ENCODE data around the gene LY6G5C. TPM values are rescaled to one million over a fixed set of nuclear protein-coding genes. Genes with fewer than 3 reads are reported as not detected.

LY6G5C gene
- total RNA-seq, 4 donors from 2014 or later: 1.0 to 4.4 (median 3.8) TPM; not detected in 1

- intact Hi-C loops (cut with DNase I; ENCODE audit: low total_unique reads): no loop called here
- peak within 1 kb of the TSS; percentile 81 to 91 for H3K27ac ChIP-seq
- H3K9me3 ChIP-seq: no peaks in the 10 kb centered on the region
- H3K27me3 ChIP-seq: no peaks in the 10 kb centered on the region
- peaks cover 11 to 19% of the 10 kb centered on the region in 2 donors for H3K4me1 ChIP-seq
- DNase-seq: peak; percentile 85 to 89
- H3K4me3 ChIP-seq: peak within 1 kb of the TSS; percentile 58 to 71
- TF ChIP-seq CTCF (IDR thresholded peaks at IDR 0.05): no peak
- TF ChIP-seq POLR2A (IDR thresholded peaks at IDR 0.05): peak; percentile 68 to 85
- no peaks in the 10 kb centered on the region for H3K36me3 ChIP-seq
Measured at GRCh38 chr6:31660381-31661261, 20.2 kb downstream of the LY6G5C start, which contains the start of gene C6orf47. Gene C6orf47 (minus strand): TSS chr6:31660778. CDS start chr6:31659947, 831 bp downstream.

- TF ChIP-seq CTCF (IDR thresholded peaks at IDR 0.05) (no peak), POLR2A (IDR thresholded peaks at IDR 0.05) (no peak)
- Histone ChIP-seq H3K36me3 (no peaks in the 10 kb centered on the region), H3K4me1 (peaks cover 11 to 19% of the 10 kb centered on the region in 2 donors), H3K4me3 (peak overlapping the region; percentile 58 to 71), H3K27ac (peak overlapping the region; percentile 81 to 91), H3K27me3 (no peaks in the 10 kb centered on the region), H3K9me3 (no peaks in the 10 kb centered on the region)
- intact Hi-C loops (cut with DNase I; ENCODE audit: low total_unique reads): no loop called here
- no peak for DNase-seq
Measured at GRCh38 chr6:31659649-31660380, 21.1 kb downstream of the LY6G5C start.

GRCh38 chr6:31658983-31659648 lies 21.8 kb downstream of the LY6G5C start:
- H3K4me1 ChIP-seq: peaks cover 11 to 19% of the 10 kb centered on the region in 2 donors
- intact Hi-C loops (cut with DNase I; ENCODE audit: low total_unique reads): no loop called here
- peak overlapping the region; percentile 81 to 91 for H3K27ac ChIP-seq
- no peak for DNase-seq
- no peaks in the 10 kb centered on the region for H3K27me3 ChIP-seq
- TF ChIP-seq POLR2A (IDR thresholded peaks at IDR 0.05) (no peak), CTCF (IDR thresholded peaks at IDR 0.05) (no peak)
- H3K4me3 ChIP-seq: peak overlapping the region; percentile 58 to 71
- H3K9me3 ChIP-seq: no peaks in the 10 kb centered on the region
- no peaks in the 10 kb centered on the region for H3K36me3 ChIP-seq

GRCh38 chr6:31658158-31658688 lies 22.6 kb downstream of the LY6G5C start:
- H3K4me1 ChIP-seq: peaks cover 11 to 16% of the 10 kb centered on the region in 2 donors
- H3K27ac ChIP-seq: no peak overlapping the region
- no peaks in the 10 kb centered on the region for H3K9me3 ChIP-seq
- H3K36me3 ChIP-seq: no peaks in the 10 kb centered on the region
- no peak overlapping the region for H3K4me3 ChIP-seq
- intact Hi-C loops (cut with DNase I; ENCODE audit: low total_unique reads): no loop called here
- no peaks in the 10 kb centered on the region for H3K27me3 ChIP-seq
- no peak for TF ChIP-seq CTCF (IDR thresholded peaks at IDR 0.05)
- no peak for TF ChIP-seq POLR2A (IDR thresholded peaks at IDR 0.05)
- no peak for DNase-seq
